ENCODE results near the gene HDLBP.
"Not testable (repeated sequence)": the region's sequence is repeated elsewhere in the genome, so short reads cannot be mapped to it uniquely, and the experiment has no call there.

HDLBP gene

GRCh38 chr2:241304039-241304670 lies 11.3 kb downstream of the HDLBP start:
- no peak for DNase-seq

GRCh38 chr2:241302759-241303651 lies 12.5 kb downstream of the HDLBP start:
- peak; percentile 8 for DNase-seq

DNA sequence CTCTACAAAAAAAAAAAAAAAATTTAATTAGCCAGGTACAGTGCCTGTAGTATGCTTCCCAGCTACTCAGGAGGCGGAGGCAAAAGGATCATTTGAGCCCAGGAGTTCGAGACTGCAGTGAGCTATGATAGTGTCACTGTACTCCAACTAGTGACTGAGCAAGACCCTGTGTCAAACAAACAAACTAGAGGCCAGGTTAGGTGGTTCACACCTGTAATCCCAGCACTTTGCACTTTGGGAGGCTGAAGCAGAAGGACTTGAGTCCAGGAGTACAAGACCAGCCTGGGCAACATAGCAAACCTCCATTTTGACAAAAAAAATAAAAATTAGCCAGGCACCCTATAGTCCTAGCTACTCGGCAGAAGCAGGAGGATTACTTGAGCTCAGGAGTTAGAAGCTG lies 13.4 kb downstream of the HDLBP start:
- no peak for DNase-seq

DNA sequence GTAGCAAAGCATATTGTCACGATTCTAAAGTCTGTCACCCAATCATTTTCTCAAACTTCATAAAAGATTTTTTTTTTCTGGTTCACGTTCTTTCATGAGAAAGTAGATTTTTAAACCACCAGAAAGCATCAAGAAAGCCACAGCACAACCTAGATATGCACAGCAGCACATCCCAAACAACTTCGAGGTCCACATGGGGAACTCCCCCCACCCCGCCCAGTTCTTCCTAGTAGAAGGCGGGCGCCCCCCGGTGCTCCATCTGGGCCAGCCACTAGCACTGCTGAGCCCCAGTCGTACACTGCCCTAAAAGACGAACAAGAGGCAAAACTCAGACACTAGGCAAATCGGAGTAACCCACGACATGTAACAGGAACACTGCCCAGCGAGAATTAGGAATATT lies 15.5 kb downstream of the HDLBP start:
- DNase-seq: no peak

- DNase-seq: no peak
These were observed 16.8 kb downstream of the HDLBP start for GRCh38 chr2:241298673-241299072.

DNA sequence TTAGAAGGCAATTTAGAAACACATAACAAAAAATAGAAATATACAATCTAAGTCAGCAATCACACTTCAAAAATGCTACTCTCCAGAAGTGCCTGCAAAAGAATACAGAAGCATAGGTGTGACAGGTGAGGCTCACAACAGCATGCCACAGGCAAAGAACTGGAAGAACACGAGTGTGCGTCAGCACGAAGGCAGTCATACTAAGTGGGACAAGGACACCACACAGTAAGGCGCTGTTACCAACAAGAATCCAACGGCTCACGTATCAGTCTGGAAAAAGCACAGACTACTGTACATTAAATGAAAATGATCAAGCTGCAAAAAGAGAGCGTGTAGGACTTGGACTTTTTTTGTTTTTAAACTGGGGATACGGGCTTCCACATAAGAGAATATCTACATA lies 18.7 kb downstream of the HDLBP start:
- DNase-seq: no peak

DNA sequence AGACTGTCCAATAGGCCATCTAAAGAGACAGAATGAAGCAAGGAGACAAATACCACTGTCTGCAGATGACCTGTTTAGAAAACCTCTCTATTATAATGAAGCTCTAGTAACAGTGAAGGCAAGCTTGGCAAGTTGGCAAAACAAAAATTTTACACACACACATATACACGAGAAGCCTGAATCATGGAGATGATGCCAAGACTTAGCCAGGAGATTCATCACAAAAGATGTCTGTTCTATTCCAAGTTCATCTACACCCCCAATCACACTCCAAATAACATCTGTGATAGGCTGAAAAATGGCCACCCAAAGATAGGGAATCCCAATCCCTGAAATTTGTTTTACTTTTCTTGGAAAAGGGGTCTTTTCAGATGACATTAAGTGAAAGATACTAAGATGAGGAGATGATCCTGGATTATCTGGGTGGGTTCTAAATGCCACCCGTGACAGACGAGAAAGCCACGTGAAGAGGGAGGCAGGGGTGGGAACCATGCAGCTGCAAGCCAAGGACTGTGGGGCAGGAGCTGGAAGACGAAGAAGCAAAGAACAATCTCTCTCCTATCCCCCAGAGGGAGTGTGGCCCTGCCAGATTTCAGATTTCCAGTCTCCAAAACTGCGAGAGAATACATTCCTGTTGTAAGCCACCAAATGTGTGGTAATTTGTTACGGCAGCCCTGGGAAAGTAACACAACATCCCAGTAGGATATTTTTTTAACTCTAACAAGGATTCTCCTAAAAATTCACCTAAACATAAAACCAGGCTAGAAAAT lies 20.0 kb downstream of the HDLBP start:
- DNase-seq: no peak

GRCh38 chr2:241293378-241293797 lies 22.1 kb downstream of the HDLBP start:
- not testable (repeated sequence) for DNase-seq

DNA sequence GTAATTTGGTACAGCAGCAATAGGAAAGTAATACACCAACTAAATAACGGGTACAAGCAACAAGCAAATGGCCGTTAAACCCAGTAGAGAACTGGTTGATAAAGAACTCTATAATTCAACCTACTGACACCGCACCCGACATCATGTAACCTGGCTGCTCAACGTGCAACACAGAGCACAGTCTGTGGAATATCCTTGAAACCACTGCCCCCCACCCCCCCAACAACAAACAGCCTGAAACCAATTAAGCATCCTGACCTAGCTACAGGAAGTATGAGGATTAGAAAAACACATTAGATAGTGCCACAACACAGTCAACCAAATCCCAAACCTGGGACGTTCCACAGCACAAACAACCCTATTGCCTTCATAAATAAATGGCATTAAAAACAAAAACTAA lies 23.5 kb downstream of the HDLBP start:
- DNase-seq: no peak

DNA sequence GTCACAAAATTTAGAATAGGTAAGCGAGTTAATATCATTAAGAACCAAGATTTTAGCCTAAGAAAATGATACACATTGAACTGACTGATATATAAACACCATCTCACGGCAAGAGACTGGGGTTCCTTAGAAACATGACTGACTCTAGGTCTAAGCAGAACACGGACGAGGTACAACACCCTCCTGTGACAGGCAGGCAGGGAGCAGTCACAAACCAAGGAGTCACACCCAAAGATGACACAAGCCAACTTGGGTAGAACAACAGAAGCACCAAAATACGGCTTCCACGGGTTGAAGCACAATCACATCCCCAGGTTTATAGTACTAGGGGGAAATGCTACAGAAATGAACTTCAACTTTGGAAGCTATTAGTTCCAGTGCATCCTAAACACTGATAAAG lies 24.3 kb downstream of the HDLBP start:
- no peak for DNase-seq

- no peak for DNase-seq
These were observed 25.9 kb downstream of the HDLBP start for GRCh38 chr2:241289597-241289996.

GRCh38 chr2:241289053-241289452 lies 26.4 kb downstream of the HDLBP start:
- no peak for DNase-seq

DNA sequence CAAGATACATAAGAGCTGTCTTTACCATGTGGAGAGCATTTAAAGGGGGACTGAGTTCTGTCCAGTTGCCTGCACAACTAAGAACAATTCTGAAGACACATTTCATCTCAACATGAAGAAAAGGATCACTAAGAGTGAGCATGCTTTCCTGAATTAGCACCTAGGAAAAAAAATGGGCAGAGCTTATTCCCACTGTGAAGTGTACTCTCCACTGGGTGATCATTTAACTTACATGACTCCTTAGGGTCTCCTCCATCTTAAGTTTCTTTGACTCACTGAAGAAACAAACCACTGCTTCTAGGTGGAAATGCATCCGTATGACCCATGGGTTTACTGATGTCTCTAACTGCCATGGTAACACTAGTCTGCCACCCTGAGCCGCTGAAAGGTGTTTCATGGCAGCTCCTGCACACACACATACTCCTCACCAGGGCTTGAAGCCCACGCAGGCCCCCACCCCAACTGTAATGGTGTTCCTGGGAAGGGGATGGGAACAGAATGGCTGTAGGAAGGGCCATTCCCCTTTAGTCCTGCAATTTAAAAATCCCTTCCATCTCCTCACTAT lies 27.1 kb downstream of the HDLBP start:
- DNase-seq: no peak

DNA sequence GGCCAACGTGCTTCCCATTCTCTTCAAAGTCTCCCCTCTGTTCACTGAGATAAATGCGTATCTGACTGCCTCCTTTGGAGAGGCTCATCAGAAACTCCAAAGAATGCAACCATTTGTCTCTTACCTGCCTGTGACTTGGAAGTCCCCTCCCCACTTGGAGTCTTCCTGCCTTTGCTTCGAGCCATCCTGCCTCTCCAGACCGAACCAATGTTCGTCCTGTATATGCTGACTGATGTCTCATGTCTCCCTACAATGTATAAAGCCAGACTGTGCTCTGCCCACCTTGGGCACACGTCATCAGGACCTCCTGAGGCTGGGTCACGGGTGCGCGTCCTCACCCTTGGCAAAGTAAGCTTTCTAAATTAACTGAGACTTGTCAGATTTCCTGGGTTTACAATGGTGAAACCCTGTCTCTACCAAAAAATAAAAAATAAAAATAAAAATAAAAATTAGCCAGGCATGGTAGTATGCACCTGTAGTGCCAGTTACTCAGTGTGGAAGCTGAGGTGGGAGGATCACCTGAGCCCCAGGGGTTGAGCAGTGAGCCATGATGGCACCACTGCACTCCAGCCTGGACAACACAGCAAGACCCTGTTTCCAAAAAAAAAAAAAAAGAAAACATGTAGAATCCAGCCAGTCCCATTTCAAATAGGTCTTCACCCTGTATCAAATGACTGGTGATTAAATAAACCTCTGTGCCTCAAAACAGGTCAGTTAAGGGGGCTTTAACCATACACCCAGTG lies 29.0 kb downstream of the HDLBP start:
- DNase-seq: no peak

DNA sequence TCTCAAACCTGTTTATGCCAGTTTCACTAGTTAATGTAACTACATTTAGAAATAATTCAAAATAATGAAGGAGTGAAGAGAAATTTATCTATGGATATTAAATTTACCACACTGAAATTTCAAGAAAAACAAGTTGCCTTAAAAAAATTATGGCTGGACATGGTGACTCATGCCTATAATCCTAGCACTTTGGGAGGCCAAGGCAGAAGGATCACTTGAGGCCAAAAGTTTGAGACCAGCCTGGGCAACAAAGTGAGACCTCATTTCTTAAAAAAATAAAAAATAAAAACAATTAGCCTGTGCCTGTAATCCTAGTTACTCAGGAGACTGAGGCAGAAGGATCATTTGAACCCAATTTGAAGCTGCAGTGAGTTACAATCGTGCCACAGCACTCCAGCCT lies 29.9 kb downstream of the HDLBP start:
- no peak for DNase-seq

- no peak for DNase-seq
These were observed 32.9 kb downstream of the HDLBP start for GRCh38 chr2:241282555-241282954.

- no peak for DNase-seq
These were observed 35.2 kb downstream of the HDLBP start for GRCh38 chr2:241280291-241280690.

DNA sequence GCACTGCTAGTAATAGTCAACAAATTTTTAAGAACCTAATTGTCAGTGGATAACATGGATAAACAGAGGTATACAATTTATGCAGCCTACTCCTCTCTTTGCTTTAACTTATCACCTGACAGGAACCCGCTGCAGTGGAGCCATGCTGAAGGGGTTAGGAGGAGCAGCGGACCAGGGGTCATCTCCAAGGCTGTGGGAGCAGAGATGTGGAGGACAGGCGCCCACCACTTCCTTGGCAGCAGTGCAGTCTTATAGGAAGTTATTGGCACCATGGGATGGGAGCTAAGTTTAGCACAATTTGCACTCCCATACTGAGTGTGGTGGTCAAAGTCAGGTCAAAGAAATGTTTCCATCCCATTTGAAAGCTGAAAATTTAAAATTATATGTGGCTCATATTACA lies 35.6 kb downstream of the HDLBP start:
- no peak for DNase-seq

- peak; percentile 6 for DNase-seq
These were observed 36.1 kb downstream of the HDLBP start for GRCh38 chr2:241279413-241279812.

DNA sequence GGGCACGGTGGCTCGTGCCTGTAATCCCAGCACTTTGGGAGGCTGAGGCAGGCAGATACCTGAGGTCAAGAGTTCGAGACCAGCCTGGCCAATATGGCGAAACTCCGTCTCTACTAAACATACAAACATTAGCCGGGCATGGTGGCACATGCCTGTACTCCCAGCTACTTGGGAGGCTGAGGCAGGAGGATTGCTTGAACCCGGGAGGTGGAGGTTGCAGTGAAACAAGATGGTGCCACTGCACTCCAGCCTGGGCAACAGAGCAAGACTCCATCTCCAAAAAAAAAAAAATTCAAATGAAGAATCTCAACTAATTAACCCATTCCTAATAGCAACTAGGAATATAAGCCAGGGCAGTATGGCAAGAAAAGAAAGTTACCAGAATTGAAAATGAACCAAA lies 37.2 kb downstream of the HDLBP start:
- DNase-seq: not testable (repeated sequence)

- DNase-seq: no peak
These were observed 39.6 kb downstream of the HDLBP start for GRCh38 chr2:241275910-241276309.

DNA sequence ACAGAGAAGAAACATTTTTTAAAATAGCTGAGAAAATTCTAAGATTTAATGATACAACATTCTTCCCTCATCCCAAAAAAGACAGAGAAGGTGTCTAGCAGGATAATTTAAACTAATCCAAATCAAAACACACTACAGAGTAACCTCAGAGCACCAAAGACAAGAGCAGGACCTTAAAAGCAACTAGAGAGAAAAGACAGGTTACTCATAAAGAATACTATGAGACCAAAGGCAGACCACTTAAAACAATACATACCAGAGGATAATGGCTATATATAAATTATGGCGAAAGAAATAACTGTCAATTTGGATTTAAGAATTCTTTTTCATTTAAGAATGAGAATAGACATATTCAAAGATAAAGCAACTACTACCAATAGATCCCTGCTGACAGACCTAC lies 40.0 kb downstream of the HDLBP start:
- DNase-seq: no peak

DNA sequence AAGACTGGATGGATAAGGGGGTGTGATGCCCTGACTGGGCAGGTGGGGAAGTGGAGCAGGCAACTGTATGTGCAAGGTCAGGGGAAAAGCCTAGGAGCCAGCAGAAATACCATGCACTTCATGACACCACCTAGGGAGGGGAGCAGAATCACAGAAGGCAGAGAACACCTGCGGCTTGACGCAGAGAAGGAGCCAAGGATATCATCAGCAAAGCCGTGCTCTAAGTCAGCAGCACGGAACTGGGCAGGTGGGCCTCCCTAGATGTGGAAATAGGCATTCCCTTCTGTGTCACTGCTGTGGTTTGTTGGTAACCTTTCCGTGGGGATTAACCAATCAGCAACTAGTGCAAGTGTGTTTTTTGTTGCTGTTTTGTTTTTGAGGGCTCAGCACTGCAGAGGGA lies 41.3 kb downstream of the HDLBP start:
- no peak for DNase-seq

Measured in DMS79 treated with DMSO at 0.1 percent for 48 hours (cell line).